ENCODE measurements around the gene ZNF185.
A peak's percentile ranks its signal among the peaks of the same experiment; 100 is the strongest.

Gene ZNF185

DNA sequence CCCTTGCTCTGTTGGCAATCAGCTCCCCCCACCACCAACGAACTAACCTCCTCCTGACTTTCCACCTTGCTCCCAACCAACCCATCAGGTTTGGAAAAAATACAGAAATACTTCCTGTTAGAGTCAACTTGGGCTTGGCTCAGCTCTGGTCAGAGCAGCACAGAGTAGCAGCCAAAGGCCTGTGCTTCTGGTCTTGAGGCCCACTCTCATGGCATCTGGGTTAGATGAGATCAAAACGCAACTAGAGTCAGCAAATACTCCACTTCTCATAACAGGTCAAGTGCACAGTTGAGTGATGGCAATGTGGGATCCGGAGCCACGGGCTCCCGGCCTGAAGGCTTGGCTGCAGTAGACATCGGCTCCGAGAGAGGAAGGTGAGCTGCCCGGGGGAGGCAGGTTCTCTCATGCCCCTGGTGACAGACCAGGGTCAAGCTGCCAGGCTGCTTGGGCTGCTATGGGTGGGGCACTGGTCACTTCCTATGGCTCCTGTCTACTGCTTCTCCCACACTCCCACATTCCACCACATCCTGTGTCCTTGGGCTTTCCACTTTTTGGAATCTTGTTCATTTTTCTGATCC lies 34.8 kb downstream of the ZNF185 start:
- Histone ChIP-seq H3K9me3 (ENCODE audit: control insufficient read depth, insufficient read depth, low read depth, low read length) (no peaks in the 10 kb centered on the region), H3K27ac (ENCODE audit: extremely low read depth, low read depth, low read length) (no peak overlapping the region), H3K4me3 (ENCODE audit: low read depth, low read length) (no peak overlapping the region), H3K4me1 (ENCODE audit: control insufficient read depth, insufficient read depth, low read length) (no peaks in the 10 kb centered on the region), H3K36me3 (ENCODE audit: control insufficient read depth in 2 of 2, insufficient read depth in 1 of 2, low read length in 2 of 2) (no peaks in the 10 kb centered on the region)
- POLR2A ChIA-PET, result no interaction called here
- CTCF ChIA-PET, result no interaction called here
- TF ChIP-seq, protein P1, sequence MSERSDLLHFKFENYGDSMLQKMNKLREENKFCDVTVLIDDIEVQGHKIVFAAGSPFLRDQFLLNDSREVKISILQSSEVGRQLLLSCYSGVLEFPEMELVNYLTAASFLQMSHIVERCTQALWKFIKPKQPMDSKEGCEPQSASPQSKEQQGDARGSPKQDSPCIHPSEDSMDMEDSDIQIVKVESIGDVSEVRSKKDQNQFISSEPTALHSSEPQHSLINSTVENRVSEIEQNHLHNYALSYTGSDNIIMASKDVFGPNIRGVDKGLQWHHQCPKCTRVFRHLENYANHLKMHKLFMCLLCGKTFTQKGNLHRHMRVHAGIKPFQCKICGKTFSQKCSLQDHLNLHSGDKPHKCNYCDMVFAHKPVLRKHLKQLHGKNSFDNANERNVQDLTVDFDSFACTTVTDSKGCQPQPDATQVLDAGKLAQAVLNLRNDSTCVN (tag by site-specific recombination; optimal IDR thresholded peaks at IDR 0.05), result no peak
- TF ChIP-seq PRDM1 (tag by site-specific recombination; IDR thresholded peaks at IDR 0.05), result no peak
- TF ChIP-seq YY1 (tag by site-specific recombination; IDR thresholded peaks at IDR 0.05), result no peak
- TF ChIP-seq, protein P2, sequence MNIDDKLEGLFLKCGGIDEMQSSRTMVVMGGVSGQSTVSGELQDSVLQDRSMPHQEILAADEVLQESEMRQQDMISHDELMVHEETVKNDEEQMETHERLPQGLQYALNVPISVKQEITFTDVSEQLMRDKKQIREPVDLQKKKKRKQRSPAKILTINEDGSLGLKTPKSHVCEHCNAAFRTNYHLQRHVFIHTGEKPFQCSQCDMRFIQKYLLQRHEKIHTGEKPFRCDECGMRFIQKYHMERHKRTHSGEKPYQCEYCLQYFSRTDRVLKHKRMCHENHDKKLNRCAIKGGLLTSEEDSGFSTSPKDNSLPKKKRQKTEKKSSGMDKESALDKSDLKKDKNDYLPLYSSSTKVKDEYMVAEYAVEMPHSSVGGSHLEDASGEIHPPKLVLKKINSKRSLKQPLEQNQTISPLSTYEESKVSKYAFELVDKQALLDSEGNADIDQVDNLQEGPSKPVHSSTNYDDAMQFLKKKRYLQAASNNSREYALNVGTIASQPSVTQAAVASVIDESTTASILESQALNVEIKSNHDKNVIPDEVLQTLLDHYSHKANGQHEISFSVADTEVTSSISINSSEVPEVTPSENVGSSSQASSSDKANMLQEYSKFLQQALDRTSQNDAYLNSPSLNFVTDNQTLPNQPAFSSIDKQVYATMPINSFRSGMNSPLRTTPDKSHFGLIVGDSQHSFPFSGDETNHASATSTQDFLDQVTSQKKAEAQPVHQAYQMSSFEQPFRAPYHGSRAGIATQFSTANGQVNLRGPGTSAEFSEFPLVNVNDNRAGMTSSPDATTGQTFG (tag by site-specific recombination; IDR thresholded peaks at IDR 0.05; ENCODE audit: borderline replicate concordance), result no peak
- no peak for TF ChIP-seq ZNF121 (tag by site-specific recombination; IDR thresholded peaks at IDR 0.05)
- TF ChIP-seq ZNF549 (tag by site-specific recombination; IDR thresholded peaks at IDR 0.05), result no peak
- no peak for TF ChIP-seq ZNF791 (tag by site-specific recombination; IDR thresholded peaks at IDR 0.05)
- TF ChIP-seq REPIN1 (tag by site-specific recombination; IDR thresholded peaks at IDR 0.05; ENCODE audit: low read depth), result no peak
- no peak for TF ChIP-seq ZNF514 (tag by site-specific recombination; IDR thresholded peaks at IDR 0.05)
- TF ChIP-seq HOXD13 (CRISPR knock-in tag; IDR thresholded peaks at IDR 0.05; ENCODE audit: borderline replicate concordance), result no peak
- TF ChIP-seq, protein P3, sequence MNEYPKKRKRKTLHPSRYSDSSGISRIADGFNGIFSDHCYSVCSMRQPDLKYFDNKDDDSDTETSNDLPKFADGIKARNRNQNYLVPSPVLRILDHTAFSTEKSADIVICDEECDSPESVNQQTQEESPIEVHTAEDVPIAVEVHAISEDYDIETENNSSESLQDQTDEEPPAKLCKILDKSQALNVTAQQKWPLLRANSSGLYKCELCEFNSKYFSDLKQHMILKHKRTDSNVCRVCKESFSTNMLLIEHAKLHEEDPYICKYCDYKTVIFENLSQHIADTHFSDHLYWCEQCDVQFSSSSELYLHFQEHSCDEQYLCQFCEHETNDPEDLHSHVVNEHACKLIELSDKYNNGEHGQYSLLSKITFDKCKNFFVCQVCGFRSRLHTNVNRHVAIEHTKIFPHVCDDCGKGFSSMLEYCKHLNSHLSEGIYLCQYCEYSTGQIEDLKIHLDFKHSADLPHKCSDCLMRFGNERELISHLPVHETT (tag by site-specific recombination; IDR thresholded peaks at IDR 0.05), result no peak
- TF ChIP-seq KLF16 (tag by site-specific recombination; IDR thresholded peaks at IDR 0.05), result no peak
- no peak for TF ChIP-seq OSR2 (tag by site-specific recombination; IDR thresholded peaks at IDR 0.05)
- TF ChIP-seq KLF10 (tag by site-specific recombination; IDR thresholded peaks at IDR 0.05), result no peak
- TF ChIP-seq ZBTB48 (tag by site-specific recombination; IDR thresholded peaks at IDR 0.05), result no peak
- no peak for TF ChIP-seq ZNF132 (tag by site-specific recombination; IDR thresholded peaks at IDR 0.05; ENCODE audit: borderline replicate concordance)
- TF ChIP-seq BCL11B (tag by site-specific recombination; IDR thresholded peaks at IDR 0.05; ENCODE audit: low read depth), result no peak

DNA sequence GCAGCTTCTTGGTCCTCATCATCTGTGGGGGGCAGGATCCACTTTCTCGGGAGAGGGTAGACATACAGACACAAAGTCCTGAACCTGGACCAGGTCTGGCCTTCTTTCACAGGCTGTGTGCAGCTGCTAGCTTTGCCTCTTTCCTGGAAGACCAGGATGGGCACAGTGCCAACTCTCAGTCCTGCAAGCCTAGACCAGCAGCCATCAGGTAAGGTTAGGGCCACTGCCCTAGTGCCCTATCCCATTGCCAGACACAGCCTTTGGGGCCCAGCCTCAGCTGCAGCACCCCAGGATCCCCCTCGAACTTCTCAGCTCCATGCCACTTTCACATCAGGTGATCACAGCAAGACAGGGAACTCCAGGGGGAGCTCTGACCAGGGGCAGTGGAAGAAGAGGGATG lies 38.4 kb downstream of the ZNF185 start:
- Histone ChIP-seq H3K36me3 (ENCODE audit: control insufficient read depth in 2 of 2, insufficient read depth in 1 of 2, low read length in 2 of 2) (no peaks in the 10 kb centered on the region), H3K27ac (ENCODE audit: extremely low read depth, low read depth, low read length) (no peak overlapping the region), H3K9me3 (ENCODE audit: control insufficient read depth, insufficient read depth, low read depth, low read length) (no peaks in the 10 kb centered on the region), H3K4me3 (ENCODE audit: low read depth, low read length) (no peak overlapping the region), H3K4me1 (ENCODE audit: control insufficient read depth, insufficient read depth, low read length) (no peaks in the 10 kb centered on the region)
- POLR2A ChIA-PET, result no interaction called here
- TF ChIP-seq ZNF211 (tag by site-specific recombination; IDR thresholded peaks at IDR 0.05; ENCODE audit: low read depth), result no peak
- TF ChIP-seq, protein P4, sequence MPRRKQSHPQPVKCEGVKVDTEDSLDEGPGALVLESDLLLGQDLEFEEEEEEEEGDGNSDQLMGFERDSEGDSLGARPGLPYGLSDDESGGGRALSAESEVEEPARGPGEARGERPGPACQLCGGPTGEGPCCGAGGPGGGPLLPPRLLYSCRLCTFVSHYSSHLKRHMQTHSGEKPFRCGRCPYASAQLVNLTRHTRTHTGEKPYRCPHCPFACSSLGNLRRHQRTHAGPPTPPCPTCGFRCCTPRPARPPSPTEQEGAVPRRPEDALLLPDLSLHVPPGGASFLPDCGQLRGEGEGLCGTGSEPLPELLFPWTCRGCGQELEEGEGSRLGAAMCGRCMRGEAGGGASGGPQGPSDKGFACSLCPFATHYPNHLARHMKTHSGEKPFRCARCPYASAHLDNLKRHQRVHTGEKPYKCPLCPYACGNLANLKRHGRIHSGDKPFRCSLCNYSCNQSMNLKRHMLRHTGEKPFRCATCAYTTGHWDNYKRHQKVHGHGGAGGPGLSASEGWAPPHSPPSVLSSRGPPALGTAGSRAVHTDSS (tag by site-specific recombination; IDR thresholded peaks at IDR 0.05), result no peak
- no peak for TF ChIP-seq ZBTB20 (tag by site-specific recombination; IDR thresholded peaks at IDR 0.05)
- no peak for TF ChIP-seq ZNF214 (tag by site-specific recombination; IDR thresholded peaks at IDR 0.05; ENCODE audit: borderline replicate concordance)
- TF ChIP-seq IKZF3 (tag by site-specific recombination; IDR thresholded peaks at IDR 0.05), result no peak
- TF ChIP-seq ZNF600 (tag by site-specific recombination; IDR thresholded peaks at IDR 0.05), result no peak
- TF ChIP-seq ZNF544 (tag by site-specific recombination; IDR thresholded peaks at IDR 0.05), result no peak
- TF ChIP-seq, protein P5, sequence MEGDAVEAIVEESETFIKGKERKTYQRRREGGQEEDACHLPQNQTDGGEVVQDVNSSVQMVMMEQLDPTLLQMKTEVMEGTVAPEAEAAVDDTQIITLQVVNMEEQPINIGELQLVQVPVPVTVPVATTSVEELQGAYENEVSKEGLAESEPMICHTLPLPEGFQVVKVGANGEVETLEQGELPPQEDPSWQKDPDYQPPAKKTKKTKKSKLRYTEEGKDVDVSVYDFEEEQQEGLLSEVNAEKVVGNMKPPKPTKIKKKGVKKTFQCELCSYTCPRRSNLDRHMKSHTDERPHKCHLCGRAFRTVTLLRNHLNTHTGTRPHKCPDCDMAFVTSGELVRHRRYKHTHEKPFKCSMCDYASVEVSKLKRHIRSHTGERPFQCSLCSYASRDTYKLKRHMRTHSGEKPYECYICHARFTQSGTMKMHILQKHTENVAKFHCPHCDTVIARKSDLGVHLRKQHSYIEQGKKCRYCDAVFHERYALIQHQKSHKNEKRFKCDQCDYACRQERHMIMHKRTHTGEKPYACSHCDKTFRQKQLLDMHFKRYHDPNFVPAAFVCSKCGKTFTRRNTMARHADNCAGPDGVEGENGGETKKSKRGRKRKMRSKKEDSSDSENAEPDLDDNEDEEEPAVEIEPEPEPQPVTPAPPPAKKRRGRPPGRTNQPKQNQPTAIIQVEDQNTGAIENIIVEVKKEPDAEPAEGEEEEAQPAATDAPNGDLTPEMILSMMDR (tag by site-specific recombination; IDR thresholded peaks at IDR 0.05), result 0 out of 2 replicates have a peak, but pooled peaks have one; percentile 48
- TF ChIP-seq ZNF501 (tag by site-specific recombination; IDR thresholded peaks at IDR 0.05), result no peak
- TF ChIP-seq ZIC2 (tag by site-specific recombination; IDR thresholded peaks at IDR 0.05), result peak; percentile 65; the same call in 1 of the 2 replicates
- TF ChIP-seq ZNF404 (tag by site-specific recombination; IDR thresholded peaks at IDR 0.05), result no peak
- TF ChIP-seq WT1 (tag by site-specific recombination; IDR thresholded peaks at IDR 0.05), result no peak
- TF ChIP-seq OVOL3 (tag by site-specific recombination; IDR thresholded peaks at IDR 0.05), result no peak
- CTCF ChIA-PET, result interaction anchor here (0.7 kb wide), 1 partner anchor 61 kb away, joined by 4 read pairs; no protein-coding TSS in a partner anchor
